D721Med (cell line): Measurements from ENCODE around the gene NEK11.

Experiments used
- DNase-seq: peaks from one replicate; pipeline ENCODE4 v3.0.0; 2011; ENCODE audit warnings: low spot score; ENCODE audit not compliant: insufficient read length
- FAIRE-seq: peaks from 2 replicates; lab custom pipeline; 2011; peaks lifted over from hg19 to GRCh38; lab: Jason Lieb, UNC
- CTCF ChIP-seq: IDR thresholded peaks from 2 replicates; pipeline ENCODE4 v1.5.1; 2012; ENCODE audit warnings: mild to moderate bottlenecking, control low read depth; ENCODE audit not compliant: insufficient read depth; ENCODE audit errors: missing control alignments

The NEK11 gene

GRCh38 chr3:131082246-131082645, 55.6 kb downstream of the NEK11 start:
- TF ChIP-seq CTCF, result no peak
- FAIRE-seq, result no peak
- no peak for DNase-seq

- DNase-seq (no peak), FAIRE-seq (no peak)
- TF ChIP-seq CTCF, result no peak
Measured at GRCh38 chr3:131082871-131083863, 56.5 kb downstream of the NEK11 start.

GRCh38 chr3:131091768-131092167, 65.1 kb downstream of the NEK11 start:
- DNase-seq (no peak), FAIRE-seq (no peak)
- no peak for TF ChIP-seq CTCF

GRCh38 chr3:131107637-131108433, 81.2 kb downstream of the NEK11 start:
- FAIRE-seq, result no peak
- no peak for DNase-seq
- TF ChIP-seq CTCF, result no peak

GRCh38 chr3:131109156-131109555, 82.5 kb downstream of the NEK11 start:
- no peak for FAIRE-seq
- no peak for TF ChIP-seq CTCF
- no peak for DNase-seq

GRCh38 chr3:131110087-131110486, 83.4 kb downstream of the NEK11 start:
- FAIRE-seq (no peak), DNase-seq (no peak)
- no peak for TF ChIP-seq CTCF

GRCh38 chr3:131114256-131114655, 87.6 kb downstream of the NEK11 start:
- no peak for DNase-seq
- no peak for FAIRE-seq
- no peak for TF ChIP-seq CTCF
